Naive B cell (primary cell): ENCODE results near the gene TMPRSS11B. TPM values are rescaled to one million over a fixed set of nuclear protein-coding genes. Genes with fewer than 3 reads are reported as not detected.
"Not testable (repeated sequence)": the region's sequence is repeated elsewhere in the genome, so short reads cannot be mapped to it uniquely, and the experiment has no call there.

ENCODE experiments used
- ATAC-seq, 2 donors: fragments of 150-1000 bp; cut with Tn5 transposase; 2 replicates each; pipeline ENCODE4 v1.10.0; 2021; ENCODE audit warnings: low read depth in 2 of 2, mild to moderate bottlenecking in 2 of 2, moderate library complexity in 2 of 2
- DNase-seq: peaks from one replicate; pipeline ENCODE4 v3.0.0; 2022
- H3K27ac Mint-ChIP-seq, 6 donors: one replicate each; pipeline ENCODE4 v1.8.0; 2020 to 2022; ENCODE audit warnings: mild to moderate bottlenecking in 6 of 6, mixed read lengths in 6 of 6, moderate library complexity in 5 of 6, inconsistent platforms in 2 of 6
- H3K27me3 Mint-ChIP-seq, 3 donors: one replicate each; pipeline ENCODE4 v1.8.0; 2021 to 2022; ENCODE audit warnings: mixed read lengths in 3 of 3, mild to moderate bottlenecking in 1 of 3
- H3K36me3 Mint-ChIP-seq, 2 donors: one replicate each; pipeline ENCODE4 v1.8.0; 2020 to 2022; ENCODE audit warnings: mixed read lengths in 2 of 2, inconsistent platforms in 1 of 2, mild to moderate bottlenecking in 1 of 2
- H3K4me1 Mint-ChIP-seq, 3 donors: one replicate each; pipeline ENCODE4 v1.8.0; 2020 to 2022; ENCODE audit warnings: mixed read lengths in 3 of 3, inconsistent platforms in 1 of 3, mild to moderate bottlenecking in 1 of 3, moderate library complexity in 1 of 3
- H3K4me3 Mint-ChIP-seq, 8 donors: one replicate each; pipeline ENCODE4 v1.8.0; 2020 to 2022; ENCODE audit warnings: mild to moderate bottlenecking in 8 of 8, mixed read lengths in 8 of 8, moderate library complexity in 8 of 8, inconsistent platforms in 2 of 8
- H3K9me3 Mint-ChIP-seq, 7 donors: one replicate each; pipeline ENCODE4 v1.8.0; 2020 to 2022; ENCODE audit warnings: mixed read lengths in 7 of 7, mild to moderate bottlenecking in 5 of 7, inconsistent platforms in 2 of 7, moderate library complexity in 1 of 7
- polyA plus RNA-seq, 6 donors: library from polyadenylated mRNA; unstranded; fragments of 300-500 nt; fragmentation: Illumina TruSeq; gene quantifications; one replicate each; pipeline ENCODE4 v1.2.3, GENCODE V29; 2021; ENCODE audit warnings: low read depth in 6 of 6

TMPRSS11B gene
- polyA plus RNA-seq, 6 donors from 2014 or later = not detected

- ATAC-seq (no peak), DNase-seq (no peak)
- H3K9me3 Mint-ChIP-seq = peaks cover 0 to 14% (median 0%) of the 10 kb centered on the region in 7 donors
- no peak overlapping the region for H3K27ac Mint-ChIP-seq
- no peak overlapping the region for H3K4me3 Mint-ChIP-seq
- no peaks in the 10 kb centered on the region for H3K36me3 Mint-ChIP-seq
- peaks cover 0 to 16% (median 6%) of the 10 kb centered on the region in 3 donors for H3K27me3 Mint-ChIP-seq
- H3K4me1 Mint-ChIP-seq = no peaks in the 10 kb centered on the region
Measured at GRCh38 chr4:68264875-68265565, 19.5 kb upstream of the TMPRSS11B start.

GRCh38 chr4:68259191-68259590, 13.7 kb upstream of the TMPRSS11B start:
- DNase-seq (no peak), ATAC-seq (no peak)
- Mint-ChIP-seq H3K9me3 (peaks cover 0 to 7% (median 0%) of the 10 kb centered on the region in 7 donors), H3K4me3 (no peak overlapping the region), H3K4me1 (no peaks in the 10 kb centered on the region), H3K36me3 (no peaks in the 10 kb centered on the region), H3K27me3 (peaks cover 0 to 6% (median 4%) of the 10 kb centered on the region in 3 donors), H3K27ac (no peak overlapping the region)

- Mint-ChIP-seq H3K27ac (no peak overlapping the region), H3K4me1 (no peaks in the 10 kb centered on the region), H3K9me3 (no peaks in the 10 kb centered on the region), H3K4me3 (no peak overlapping the region), H3K27me3 (peaks cover 0 to 12% (median 5%) of the 10 kb centered on the region in 3 donors), H3K36me3 (no peaks in the 10 kb centered on the region)
- DNase-seq = no peak
- ATAC-seq = no peak
Measured at GRCh38 chr4:68257719-68258118, 12.2 kb upstream of the TMPRSS11B start.

- H3K4me3 Mint-ChIP-seq = no peak overlapping the region
- H3K36me3 Mint-ChIP-seq = no peaks in the 10 kb centered on the region
- DNase-seq = no peak
- H3K4me1 Mint-ChIP-seq = no peaks in the 10 kb centered on the region
- no peak overlapping the region for H3K27ac Mint-ChIP-seq
- H3K9me3 Mint-ChIP-seq = no peaks in the 10 kb centered on the region
- peaks cover 5 to 12% (median 7%) of the 10 kb centered on the region in 3 donors for H3K27me3 Mint-ChIP-seq
- ATAC-seq = no peak
Measured at GRCh38 chr4:68256284-68256683, 10.8 kb upstream of the TMPRSS11B start.

GRCh38 chr4:68250151-68250930, 4.8 kb upstream of the TMPRSS11B start:
- peaks cover 7 to 12% (median 9%) of the 10 kb centered on the region in 3 donors for H3K27me3 Mint-ChIP-seq
- no peak overlapping the region for H3K27ac Mint-ChIP-seq
- no peak overlapping the region for H3K4me3 Mint-ChIP-seq
- no peaks in the 10 kb centered on the region for H3K36me3 Mint-ChIP-seq
- DNase-seq = no peak
- no peak for ATAC-seq
- no peaks in the 10 kb centered on the region for H3K9me3 Mint-ChIP-seq
- peaks cover 0 to 3% (median 0%) of the 10 kb centered on the region in 3 donors for H3K4me1 Mint-ChIP-seq

- H3K27ac Mint-ChIP-seq = no peak overlapping the region
Measured at GRCh38 chr4:68249434-68249833, 3.9 kb upstream of the TMPRSS11B start.

GRCh38 chr4:68240620-68241019, 4.9 kb downstream of the TMPRSS11B start:
- H3K9me3 Mint-ChIP-seq = no peaks in the 10 kb centered on the region
- H3K27ac Mint-ChIP-seq = no peak overlapping the region
- H3K36me3 Mint-ChIP-seq = no peaks in the 10 kb centered on the region
- DNase-seq = no peak
- no peak for ATAC-seq
- no peaks in the 10 kb centered on the region for H3K4me1 Mint-ChIP-seq
- H3K27me3 Mint-ChIP-seq = peaks cover 4 to 18% (median 5%) of the 10 kb centered on the region in 3 donors
- H3K4me3 Mint-ChIP-seq = no peak overlapping the region

More at GRCh38 chr4:68249434-68249833, 3.9 kb upstream of the TMPRSS11B start:
- peaks cover 7 to 12% (median 9%) of the 10 kb centered on the region in 3 donors for H3K27me3 Mint-ChIP-seq
- no peaks in the 10 kb centered on the region for H3K36me3 Mint-ChIP-seq
- no peak for ATAC-seq
- no peaks in the 10 kb centered on the region for H3K9me3 Mint-ChIP-seq
- DNase-seq = no peak
- H3K4me3 Mint-ChIP-seq = no peak overlapping the region
- H3K4me1 Mint-ChIP-seq = peaks cover 0 to 3% (median 0%) of the 10 kb centered on the region in 3 donors

GRCh38 chr4:68228568-68228967, 16.9 kb downstream of the TMPRSS11B start:
- no peak for ATAC-seq
- Mint-ChIP-seq H3K36me3 (no peaks in the 10 kb centered on the region), H3K27me3 (peaks cover 0 to 8% (median 8%) of the 10 kb centered on the region in 3 donors), H3K27ac (no peak overlapping the region), H3K9me3 (peaks cover 0 to 5% (median 0%) of the 10 kb centered on the region in 7 donors), H3K4me3 (no peak overlapping the region), H3K4me1 (no peaks in the 10 kb centered on the region)
- no peak for DNase-seq

GRCh38 chr4:68218044-68218443, 27.4 kb downstream of the TMPRSS11B start:
- Mint-ChIP-seq H3K4me3 (no peak overlapping the region), H3K9me3 (peaks cover 0 to under 1% (median 0%) of the 10 kb centered on the region in 7 donors), H3K4me1 (no peaks in the 10 kb centered on the region), H3K27me3 (peaks cover 0 to 6% (median 3%) of the 10 kb centered on the region in 3 donors), H3K27ac (no peak overlapping the region), H3K36me3 (no peaks in the 10 kb centered on the region)
- DNase-seq (no peak), ATAC-seq (no peak)

GRCh38 chr4:68216501-68216900, 29.0 kb downstream of the TMPRSS11B start:
- H3K27me3 Mint-ChIP-seq = peaks cover 0 to 6% (median 3%) of the 10 kb centered on the region in 3 donors
- ATAC-seq (no peak), DNase-seq (no peak)
- H3K4me1 Mint-ChIP-seq = no peaks in the 10 kb centered on the region
- H3K27ac Mint-ChIP-seq = no peak overlapping the region
- H3K36me3 Mint-ChIP-seq = no peaks in the 10 kb centered on the region
- no peaks in the 10 kb centered on the region for H3K9me3 Mint-ChIP-seq
- no peak overlapping the region for H3K4me3 Mint-ChIP-seq

- H3K9me3 Mint-ChIP-seq = peaks cover 5 to 37% (median 26%) of the 10 kb centered on the region in 7 donors
Measured at GRCh38 chr4:68209003-68209402, 36.5 kb downstream of the TMPRSS11B start.

GRCh38 chr4:68194305-68194704, 51.2 kb downstream of the TMPRSS11B start:
- not testable (repeated sequence) for H3K4me1 Mint-ChIP-seq, H3K4me3 Mint-ChIP-seq, DNase-seq, H3K27ac Mint-ChIP-seq, ATAC-seq, H3K36me3 Mint-ChIP-seq
- Mint-ChIP-seq H3K27me3 (peaks cover 0 to 11% (median 7%) of the 10 kb centered on the region in 3 donors), H3K9me3 (peaks cover 0 to 11% (median 5%) of the 10 kb centered on the region in 7 donors)

More at GRCh38 chr4:68209003-68209402, 36.5 kb downstream of the TMPRSS11B start:
- no peak for ATAC-seq
- H3K27ac Mint-ChIP-seq = no peak overlapping the region
- no peak for DNase-seq
- no peaks in the 10 kb centered on the region for H3K4me1 Mint-ChIP-seq
- H3K4me3 Mint-ChIP-seq = no peak overlapping the region
- no peaks in the 10 kb centered on the region for H3K27me3 Mint-ChIP-seq
- peaks cover 0 to 13% of the 10 kb centered on the region in 2 donors for H3K36me3 Mint-ChIP-seq

GRCh38 chr4:68193194-68193593, 52.3 kb downstream of the TMPRSS11B start:
- DNase-seq (no peak), ATAC-seq (no peak)
- no peaks in the 10 kb centered on the region for H3K36me3 Mint-ChIP-seq
- H3K27ac Mint-ChIP-seq = no peak overlapping the region
- H3K4me3 Mint-ChIP-seq = no peak overlapping the region
- peaks cover 0 to 11% (median 5%) of the 10 kb centered on the region in 7 donors for H3K9me3 Mint-ChIP-seq
- H3K27me3 Mint-ChIP-seq = peaks cover 0 to 14% (median 11%) of the 10 kb centered on the region in 3 donors
- no peaks in the 10 kb centered on the region for H3K4me1 Mint-ChIP-seq

- no peak for DNase-seq
- peaks cover 7 to 21% (median 15%) of the 10 kb centered on the region in 3 donors for H3K27me3 Mint-ChIP-seq
- no peak for ATAC-seq
- H3K4me3 Mint-ChIP-seq = no peak overlapping the region
- H3K9me3 Mint-ChIP-seq = no peaks in the 10 kb centered on the region
- no peaks in the 10 kb centered on the region for H3K36me3 Mint-ChIP-seq
- no peak overlapping the region for H3K27ac Mint-ChIP-seq
- no peaks in the 10 kb centered on the region for H3K4me1 Mint-ChIP-seq
Measured at GRCh38 chr4:68187145-68187544, 58.3 kb downstream of the TMPRSS11B start.
